Activated naive CD4-positive, alpha-beta T cell treated with anti-CD3 and anti-CD28 coated beads, Interleukin-2, amount 50 U/mL, for 24 hours (primary cell): ENCODE measurements around the gene PCDHA4.
"Not testable (repeated sequence)": the region's sequence is repeated elsewhere in the genome, so short reads cannot be mapped to it uniquely, and the experiment has no call there.

Experiments used
- H3K27ac Mint-ChIP-seq: one replicate; pipeline ENCODE4 v1.8.0; 2021; ENCODE audit warnings: mild to moderate bottlenecking, mixed read lengths
- H3K27me3 Mint-ChIP-seq: one replicate; pipeline ENCODE4 v1.8.0; 2021; ENCODE audit warnings: mixed read lengths
- H3K36me3 Mint-ChIP-seq: one replicate; pipeline ENCODE4 v1.8.0; 2021; ENCODE audit warnings: mixed read lengths
- H3K4me1 Mint-ChIP-seq: one replicate; pipeline ENCODE4 v1.8.0; 2021; ENCODE audit warnings: mixed read lengths
- H3K4me3 Mint-ChIP-seq: one replicate; pipeline ENCODE4 v1.8.0; 2021; ENCODE audit warnings: mild to moderate bottlenecking, mixed read lengths
- H3K9me3 Mint-ChIP-seq: one replicate; pipeline ENCODE4 v1.8.0; 2021; ENCODE audit warnings: mixed read lengths

PCDHA4 gene

DNA sequence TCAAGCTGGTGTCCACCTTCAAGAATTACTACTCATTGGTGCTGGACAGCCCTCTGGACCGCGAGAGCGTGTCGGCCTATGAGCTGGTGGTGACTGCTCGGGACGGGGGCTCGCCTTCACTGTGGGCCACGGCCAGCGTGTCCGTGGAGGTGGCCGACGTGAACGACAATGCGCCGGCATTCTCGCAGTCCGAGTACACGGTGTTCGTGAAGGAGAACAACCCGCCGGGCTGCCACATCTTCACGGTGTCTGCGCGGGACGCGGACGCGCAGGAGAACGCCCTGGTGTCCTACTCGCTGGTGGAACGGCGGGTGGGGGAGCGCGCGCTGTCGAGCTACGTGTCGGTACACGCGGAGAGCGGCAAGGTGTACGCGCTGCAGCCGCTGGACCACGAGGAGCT lies 4.5 kb upstream of the PCDHA4 start:
- H3K4me1 Mint-ChIP-seq, H3K4me3 Mint-ChIP-seq, H3K27ac Mint-ChIP-seq: not testable (repeated sequence)
- H3K27me3 Mint-ChIP-seq = peaks cover 33% of the 10 kb centered on the region
- H3K36me3 Mint-ChIP-seq = peaks cover 16% of the 10 kb centered on the region
- H3K9me3 Mint-ChIP-seq = peaks cover 26% of the 10 kb centered on the region

DNA sequence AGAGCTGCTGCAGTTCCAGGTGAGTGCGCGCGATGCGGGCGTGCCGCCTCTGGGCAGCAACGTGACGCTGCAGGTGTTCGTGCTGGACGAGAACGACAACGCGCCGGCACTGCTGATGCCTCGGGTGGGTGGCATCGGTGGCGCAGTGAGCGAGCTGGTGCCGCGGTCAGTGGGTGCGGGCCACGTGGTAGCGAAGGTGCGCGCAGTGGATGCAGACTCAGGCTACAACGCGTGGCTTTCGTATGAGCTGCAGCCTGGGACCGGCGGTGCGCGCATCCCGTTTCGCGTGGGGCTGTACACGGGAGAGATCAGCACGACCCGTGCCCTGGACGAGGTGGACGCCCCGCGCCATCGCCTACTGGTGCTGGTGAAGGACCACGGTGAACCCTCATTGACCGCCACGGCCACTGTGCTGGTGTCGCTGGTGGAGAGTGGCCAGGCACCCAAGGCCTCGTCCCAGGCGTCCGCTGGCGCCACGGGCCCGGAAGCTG lies 4.0 kb upstream of the PCDHA4 start:
- H3K27ac Mint-ChIP-seq = no peak overlapping the region
- peaks cover 34% of the 10 kb centered on the region for H3K27me3 Mint-ChIP-seq
- peaks cover 26% of the 10 kb centered on the region for H3K9me3 Mint-ChIP-seq
- H3K4me1 Mint-ChIP-seq = no peaks in the 10 kb centered on the region
- no peak overlapping the region for H3K4me3 Mint-ChIP-seq
- H3K36me3 Mint-ChIP-seq = peaks cover 15% of the 10 kb centered on the region

DNA sequence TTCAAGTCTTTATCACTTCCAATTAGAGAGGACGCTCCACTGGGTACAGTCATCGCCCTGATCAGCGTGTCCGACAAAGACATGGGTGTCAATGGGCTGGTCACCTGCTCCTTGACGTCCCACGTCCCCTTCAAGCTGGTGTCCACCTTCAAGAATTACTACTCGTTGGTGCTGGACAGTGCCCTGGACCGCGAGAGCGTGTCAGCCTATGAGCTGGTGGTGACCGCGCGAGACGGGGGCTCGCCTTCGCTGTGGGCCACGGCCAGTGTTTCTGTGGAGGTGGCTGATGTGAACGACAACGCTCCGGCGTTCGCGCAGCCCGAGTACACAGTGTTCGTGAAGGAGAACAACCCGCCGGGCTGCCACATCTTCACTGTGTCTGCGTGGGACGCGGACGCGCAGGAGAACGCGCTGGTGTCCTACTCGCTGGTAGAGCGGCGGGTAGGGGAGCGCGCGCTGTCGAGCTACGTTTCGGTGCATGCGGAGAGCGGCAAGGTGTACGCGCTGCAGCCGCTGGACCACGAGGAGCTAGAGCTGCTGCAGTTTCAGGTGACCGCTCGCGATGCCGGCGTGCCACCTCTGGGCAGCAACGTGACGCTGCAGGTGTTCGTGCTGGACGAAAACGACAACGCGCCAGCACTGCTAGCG lies 1.5 kb downstream of the PCDHA4 start:
- H3K27me3 Mint-ChIP-seq = peaks cover 32% of the 10 kb centered on the region
- not testable (repeated sequence) for H3K4me3 Mint-ChIP-seq, H3K4me1 Mint-ChIP-seq, H3K27ac Mint-ChIP-seq
- H3K36me3 Mint-ChIP-seq = peaks cover 15% of the 10 kb centered on the region
- H3K9me3 Mint-ChIP-seq = peaks cover 30% of the 10 kb centered on the region

DNA sequence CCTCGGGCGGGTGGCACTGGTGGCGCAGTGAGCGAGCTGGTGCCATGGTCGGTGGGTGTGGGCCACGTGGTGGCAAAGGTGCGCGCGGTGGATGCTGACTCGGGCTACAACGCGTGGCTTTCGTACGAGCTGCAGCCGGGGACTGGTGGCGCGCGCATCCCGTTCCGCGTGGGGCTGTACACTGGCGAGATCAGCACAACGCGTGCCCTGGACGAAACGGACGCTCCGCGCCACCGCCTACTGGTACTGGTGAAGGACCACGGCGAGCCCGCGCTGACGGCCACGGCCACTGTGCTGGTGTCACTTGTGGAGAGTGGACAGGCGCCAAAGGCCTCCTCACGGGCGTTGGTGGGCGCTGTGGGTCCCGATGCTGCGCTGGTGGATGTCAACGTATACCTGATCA lies 2.0 kb downstream of the PCDHA4 start:
- Mint-ChIP-seq H3K4me3 (no peak overlapping the region), H3K9me3 (peaks cover 25% of the 10 kb centered on the region), H3K4me1 (no peaks in the 10 kb centered on the region), H3K27me3 (peaks cover 28% of the 10 kb centered on the region), H3K36me3 (peaks cover 14% of the 10 kb centered on the region), H3K27ac (no peak overlapping the region)

DNA sequence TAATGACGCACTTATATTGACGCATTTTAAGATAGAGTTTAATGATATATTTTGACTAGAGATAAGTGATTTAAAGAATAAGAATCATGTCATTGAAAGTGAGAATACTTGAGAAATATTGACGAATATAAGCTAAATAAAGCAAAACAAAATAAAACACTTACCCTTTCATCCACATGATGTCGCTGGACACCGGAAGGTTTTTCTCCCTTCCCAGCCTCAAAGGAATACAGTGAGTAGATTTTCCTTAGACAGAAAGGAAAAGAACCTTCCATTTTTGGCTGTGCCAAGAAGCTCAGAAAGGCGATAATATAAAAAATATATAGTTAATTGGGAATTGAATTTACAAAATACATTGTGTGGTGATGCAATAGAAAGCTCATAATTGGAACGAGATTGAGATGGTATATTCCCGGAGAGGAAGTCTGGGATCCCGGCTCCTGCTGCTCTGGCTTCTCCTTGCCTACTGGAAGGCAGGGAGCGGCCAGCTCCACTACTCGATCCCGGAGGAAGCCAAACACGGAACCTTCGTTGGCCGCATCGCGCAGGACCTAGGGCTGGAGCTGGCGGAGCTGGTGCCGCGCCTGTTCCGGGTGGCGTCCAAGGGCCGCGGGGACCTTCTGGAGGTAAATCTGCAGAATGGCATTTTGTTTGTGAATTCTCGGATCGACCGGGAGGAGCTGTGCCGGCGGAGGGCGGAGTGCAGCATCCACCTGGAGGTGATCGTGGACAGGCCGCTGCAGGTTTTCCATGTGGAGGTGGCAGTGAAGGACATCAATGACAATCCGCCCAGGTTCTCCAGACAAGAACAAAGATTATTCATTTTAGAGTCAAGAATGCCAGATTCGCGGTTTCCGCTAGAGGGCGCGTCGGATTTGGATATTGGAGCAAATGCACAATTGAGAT lies 14.8 kb downstream of the PCDHA4 start, which contains the start of gene PCDHA5:
PCDHA5 (plus strand) TSS at position 239 of the 906 bp plus-strand sequence.
- H3K36me3 Mint-ChIP-seq = peaks cover 4% of the 10 kb centered on the region
- H3K4me1 Mint-ChIP-seq = no peaks in the 10 kb centered on the region
- H3K9me3 Mint-ChIP-seq = peaks cover 13% of the 10 kb centered on the region
- H3K27ac Mint-ChIP-seq = no peak within 1 kb of the TSS
- peaks cover 26% of the 10 kb centered on the region for H3K27me3 Mint-ChIP-seq
- H3K4me3 Mint-ChIP-seq = no peak within 1 kb of the TSS

- no peak overlapping the region for H3K4me3 Mint-ChIP-seq
- H3K9me3 Mint-ChIP-seq = peaks cover 19% of the 10 kb centered on the region
These were observed 15.4 kb downstream of the PCDHA4 start for GRCh38 chr5:140822281-140822629.

GRCh38 chr5:140822969-140823368 lies 16.1 kb downstream of the PCDHA4 start:
- H3K4me1 Mint-ChIP-seq, H3K27ac Mint-ChIP-seq, H3K4me3 Mint-ChIP-seq, H3K36me3 Mint-ChIP-seq: not testable (repeated sequence)
- peaks cover 13% of the 10 kb centered on the region for H3K9me3 Mint-ChIP-seq
- peaks cover 32% of the 10 kb centered on the region for H3K27me3 Mint-ChIP-seq

More at GRCh38 chr5:140822281-140822629, 15.4 kb downstream of the PCDHA4 start:
- Mint-ChIP-seq H3K4me1 (no peaks in the 10 kb centered on the region), H3K36me3 (peaks cover 6% of the 10 kb centered on the region), H3K27ac (no peak overlapping the region), H3K27me3 (peaks cover 31% of the 10 kb centered on the region)

- Mint-ChIP-seq H3K36me3 (peaks cover 8% of the 10 kb centered on the region), H3K9me3 (peaks cover 11% of the 10 kb centered on the region), H3K27me3 (peaks cover 31% of the 10 kb centered on the region), H3K4me1 (no peaks in the 10 kb centered on the region), H3K27ac (no peak overlapping the region), H3K4me3 (no peak overlapping the region)
These were observed 16.6 kb downstream of the PCDHA4 start for GRCh38 chr5:140823475-140823874.

DNA sequence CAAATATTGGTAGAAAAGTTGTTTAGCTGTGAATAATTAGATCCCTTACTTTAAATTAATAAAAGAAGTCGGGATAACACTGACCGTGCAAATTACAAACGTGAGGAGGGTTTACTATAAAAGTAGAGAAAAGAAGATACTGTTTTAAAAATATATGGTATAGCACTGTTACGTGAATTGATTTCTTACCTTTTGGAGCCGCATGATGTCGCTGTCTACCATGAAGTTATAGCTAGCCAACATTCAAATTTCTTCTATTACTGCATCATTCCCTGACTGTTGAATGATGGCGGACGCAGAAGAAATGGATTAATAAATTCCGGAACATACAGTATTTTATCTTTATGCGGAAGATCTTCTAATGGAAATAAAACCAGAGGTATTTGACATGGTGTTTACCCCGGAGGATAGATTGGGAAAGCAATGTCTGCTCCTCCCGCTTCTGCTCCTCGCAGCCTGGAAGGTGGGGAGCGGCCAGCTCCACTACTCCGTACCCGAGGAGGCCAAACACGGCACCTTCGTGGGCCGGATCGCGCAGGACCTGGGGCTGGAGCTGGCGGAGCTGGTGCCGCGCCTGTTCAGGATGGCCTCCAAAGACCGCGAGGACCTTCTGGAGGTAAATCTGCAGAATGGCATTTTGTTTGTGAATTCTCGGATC lies 21.0 kb downstream of the PCDHA4 start, which contains the start of gene PCDHA6:
PCDHA6 (plus strand) TSS at position 257 of the 658 bp plus-strand sequence; CDS start at position 389, 132 bp downstream.
- Mint-ChIP-seq H3K27ac (no peak within 1 kb of the TSS), H3K4me3 (no peak within 1 kb of the TSS), H3K9me3 (peaks cover 16% of the 10 kb centered on the region), H3K36me3 (peaks cover 18% of the 10 kb centered on the region), H3K4me1 (no peaks in the 10 kb centered on the region), H3K27me3 (peaks cover 43% of the 10 kb centered on the region)

DNA sequence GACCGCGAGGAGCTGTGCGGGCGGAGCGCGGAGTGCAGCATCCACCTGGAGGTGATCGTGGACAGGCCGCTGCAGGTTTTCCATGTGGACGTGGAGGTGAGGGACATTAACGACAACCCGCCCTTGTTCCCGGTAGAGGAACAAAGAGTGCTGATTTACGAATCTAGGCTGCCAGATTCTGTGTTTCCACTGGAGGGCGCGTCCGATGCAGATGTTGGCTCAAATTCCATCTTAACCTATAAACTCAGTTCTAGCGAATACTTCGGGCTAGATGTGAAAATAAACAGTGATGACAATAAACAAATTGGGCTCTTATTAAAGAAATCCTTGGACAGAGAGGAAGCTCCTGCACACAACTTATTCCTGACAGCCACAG lies 21.5 kb downstream of the PCDHA4 start:
- H3K27ac Mint-ChIP-seq = no peak overlapping the region
- peaks cover 47% of the 10 kb centered on the region for H3K27me3 Mint-ChIP-seq
- no peaks in the 10 kb centered on the region for H3K4me1 Mint-ChIP-seq
- peaks cover 21% of the 10 kb centered on the region for H3K9me3 Mint-ChIP-seq
- no peak overlapping the region for H3K4me3 Mint-ChIP-seq
- peaks cover 21% of the 10 kb centered on the region for H3K36me3 Mint-ChIP-seq

DNA sequence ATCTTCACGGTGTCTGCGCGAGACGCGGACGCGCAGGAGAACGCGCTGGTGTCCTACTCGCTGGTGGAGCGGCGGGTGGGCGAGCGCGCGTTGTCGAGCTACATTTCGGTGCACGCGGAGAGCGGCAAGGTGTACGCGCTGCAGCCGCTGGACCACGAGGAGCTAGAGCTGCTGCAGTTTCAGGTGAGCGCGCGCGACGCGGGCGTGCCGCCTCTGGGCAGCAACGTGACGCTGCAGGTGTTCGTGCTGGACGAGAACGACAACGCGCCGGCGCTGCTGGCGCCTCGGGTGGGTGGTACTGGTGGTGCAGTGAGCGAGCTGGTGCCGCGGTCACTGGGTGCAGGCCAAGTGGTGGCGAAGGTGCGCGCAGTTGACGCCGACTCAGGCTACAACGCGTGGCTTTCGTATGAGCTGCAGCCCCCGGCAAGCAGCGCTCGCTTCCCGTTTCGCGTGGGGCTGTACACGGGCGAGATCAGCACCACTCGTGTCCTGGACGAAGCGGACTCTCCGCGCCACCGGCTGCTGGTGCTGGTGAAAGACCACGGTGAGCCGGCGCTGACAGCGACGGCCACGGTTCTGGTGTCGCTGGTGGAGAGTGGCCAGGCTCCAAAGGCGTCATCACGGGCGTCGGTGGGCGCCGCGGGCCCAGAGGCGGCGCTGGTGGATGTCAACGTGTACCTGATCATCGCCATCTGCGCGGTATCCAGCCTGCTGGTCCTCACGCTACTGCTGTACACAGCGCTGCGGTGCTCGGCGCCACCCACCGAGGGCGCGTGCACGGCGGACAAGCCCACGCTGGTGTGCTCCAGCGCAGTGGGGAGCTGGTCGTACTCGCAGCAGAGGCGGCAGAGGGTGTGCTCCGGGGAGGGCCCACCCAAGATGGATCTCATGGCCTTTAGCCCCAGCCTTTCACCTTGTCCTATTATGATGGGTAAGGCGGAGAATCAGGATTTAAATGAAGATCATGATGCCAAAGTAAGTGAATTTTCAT lies 22.9 kb downstream of the PCDHA4 start:
- H3K27ac Mint-ChIP-seq, H3K4me3 Mint-ChIP-seq, H3K4me1 Mint-ChIP-seq: not testable (repeated sequence)
- Mint-ChIP-seq H3K9me3 (peaks cover 25% of the 10 kb centered on the region), H3K36me3 (peaks cover 24% of the 10 kb centered on the region), H3K27me3 (peaks cover 57% of the 10 kb centered on the region)

DNA sequence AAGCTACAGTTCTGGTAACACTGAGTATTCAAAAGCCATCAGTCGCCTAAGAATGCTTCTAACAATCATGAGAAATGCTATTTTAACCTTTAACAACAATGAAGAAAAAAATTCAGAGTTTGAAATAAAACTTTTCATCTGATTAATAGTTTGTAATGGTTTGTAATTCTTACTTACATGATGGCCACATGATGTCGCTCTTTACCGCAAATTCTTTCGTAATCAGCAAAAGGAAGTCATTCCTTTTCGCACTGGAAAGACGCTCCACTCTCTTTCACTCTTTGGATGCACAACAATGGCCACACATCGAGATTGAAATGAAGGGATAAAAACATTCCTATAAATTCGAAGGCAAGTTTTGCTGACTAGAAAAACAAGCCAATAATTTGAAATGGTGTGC lies 27.1 kb downstream of the PCDHA4 start, which contains the start of gene PCDHA7:
PCDHA7 (plus strand) TSS at position 277 of the 400 bp plus-strand sequence; CDS start at position 392, 115 bp downstream.
- Mint-ChIP-seq H3K9me3 (peaks cover 13% of the 10 kb centered on the region), H3K4me3 (no peak within 1 kb of the TSS), H3K27ac (no peak within 1 kb of the TSS), H3K27me3 (peaks cover 36% of the 10 kb centered on the region), H3K36me3 (peaks cover 13% of the 10 kb centered on the region), H3K4me1 (no peaks in the 10 kb centered on the region)

DNA sequence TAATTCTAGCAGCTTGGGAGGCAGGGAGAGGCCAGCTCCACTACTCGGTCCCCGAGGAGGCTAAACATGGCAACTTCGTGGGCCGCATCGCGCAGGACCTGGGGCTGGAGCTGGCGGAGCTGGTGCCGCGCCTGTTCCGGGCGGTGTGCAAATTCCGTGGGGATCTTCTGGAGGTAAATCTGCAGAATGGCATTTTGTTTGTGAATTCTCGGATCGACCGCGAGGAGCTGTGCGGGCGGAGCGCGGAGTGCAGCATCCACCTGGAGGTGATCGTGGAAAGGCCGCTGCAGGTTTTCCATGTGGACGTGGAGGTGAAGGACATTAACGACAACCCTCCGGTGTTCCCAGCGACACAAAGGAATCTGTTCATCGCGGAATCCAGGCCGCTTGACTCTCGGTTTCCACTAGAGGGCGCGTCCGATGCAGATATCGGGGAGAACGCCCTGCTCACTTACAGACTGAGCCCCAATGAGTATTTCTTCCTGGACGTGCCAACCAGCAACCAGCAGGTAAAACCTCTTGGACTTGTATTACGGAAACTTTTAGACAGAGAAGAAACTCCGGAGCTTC lies 27.7 kb downstream of the PCDHA4 start:
- not testable (repeated sequence) for H3K4me1 Mint-ChIP-seq, H3K4me3 Mint-ChIP-seq, H3K27ac Mint-ChIP-seq
- Mint-ChIP-seq H3K9me3 (peaks cover 15% of the 10 kb centered on the region), H3K36me3 (peaks cover 13% of the 10 kb centered on the region), H3K27me3 (peaks cover 36% of the 10 kb centered on the region)
